Stimulated activated CD8-positive, alpha-beta memory T cell treated with anti-CD3 and anti-CD28 coated beads, Interleukin-2, amount 100 ng/mL, for 1 hour (primary cell): ENCODE measurements around the gene MLPH.
"Not testable (repeated sequence)": the region's sequence is repeated elsewhere in the genome, so short reads cannot be mapped to it uniquely, and the experiment has no call there.

Experiments used
- DNase-seq, 2 donors: peaks; one replicate each; pipeline ENCODE4 v3.0.0-alpha.2; 2020; ENCODE audit warnings: low read depth in 2 of 2

The MLPH gene

GRCh38 chr2:237583385-237584295 is 96.6 kb downstream of the MLPH start:
- no peak for DNase-seq

GRCh38 chr2:237585590-237586221 is 98.7 kb downstream of the MLPH start:
- DNase-seq: no peak

- DNase-seq: no peak
These were observed 101.1 kb downstream of the MLPH start for GRCh38 chr2:237588044-237588696.

GRCh38 chr2:237590272-237591140 is 103.5 kb downstream of the MLPH start, which contains the start of gene RAB17:
RAB17 (minus strand) TSS chr2:237590734; CDS start chr2:237586154, 4,580 bp downstream.
- DNase-seq: no peak

GRCh38 chr2:237591141-237591881 is 104.3 kb downstream of the MLPH start:
- no peak for DNase-seq

GRCh38 chr2:237592425-237592980 is 105.5 kb downstream of the MLPH start:
- DNase-seq: no peak

GRCh38 chr2:237593036-237593435 is 106.0 kb downstream of the MLPH start:
- DNase-seq: no peak

GRCh38 chr2:237593596-237594320 is 106.7 kb downstream of the MLPH start:
- DNase-seq: no peak

- no peak for DNase-seq
These were observed 107.4 kb downstream of the MLPH start for GRCh38 chr2:237594514-237594871.

- not testable (repeated sequence) for DNase-seq
These were observed 108.9 kb downstream of the MLPH start for GRCh38 chr2:237595829-237596519.

- no peak for DNase-seq
These were observed 109.6 kb downstream of the MLPH start for GRCh38 chr2:237596520-237597195.

- no peak for DNase-seq
These were observed 110.4 kb downstream of the MLPH start for GRCh38 chr2:237597196-237598145.

GRCh38 chr2:237598468-237599208 is 111.6 kb downstream of the MLPH start:
- no peak for DNase-seq

GRCh38 chr2:237599465-237600110 is 112.5 kb downstream of the MLPH start:
- no peak for DNase-seq

GRCh38 chr2:237600205-237600846 is 113.3 kb downstream of the MLPH start:
- DNase-seq: no peak
